H9 (cell line): ENCODE results near the gene PPIP5K1. TPM values are rescaled to one million over a fixed set of nuclear protein-coding genes. Genes with fewer than 3 reads are reported as not detected.

ENCODE experiments used
- DNase-seq: peaks from one replicate; pipeline ENCODE4 v3.0.0-alpha.2; 2017
- H2AFZ ChIP-seq: one replicate; pipeline ENCODE4 v1.6.1; 2013; ENCODE audit warnings: mild to moderate bottlenecking, low read length, control low read depth, moderate library complexity
- H2AK5ac ChIP-seq: 2 replicates; pipeline ENCODE4 v1.6.1; 2013; ENCODE audit warnings: low read length, control low read depth, mixed read lengths; ENCODE audit not compliant: insufficient read length
- H2BK120ac ChIP-seq: one replicate; pipeline ENCODE4 v1.6.1; 2013; ENCODE audit warnings: low read depth, mild to moderate bottlenecking, low read length, control low read depth, inconsistent platforms; ENCODE audit not compliant: poor library complexity, severe bottlenecking
- H2BK12ac ChIP-seq: 2 replicates; pipeline ENCODE4 v1.6.1; 2013; ENCODE audit warnings: low read length, control low read depth, mixed read lengths, low read depth; ENCODE audit not compliant: insufficient read length
- H2BK15ac ChIP-seq: 2 replicates; pipeline ENCODE4 v1.6.1; 2013; ENCODE audit warnings: low read depth, low read length, control low read depth
- H2BK20ac ChIP-seq: one replicate; pipeline ENCODE4 v1.6.1; 2013; ENCODE audit warnings: low read depth, mild to moderate bottlenecking, low read length, control low read depth, inconsistent platforms; ENCODE audit not compliant: poor library complexity, severe bottlenecking
- H2BK5ac ChIP-seq: 2 replicates; pipeline ENCODE4 v1.6.1; 2013; ENCODE audit warnings: low read length, control low read depth, mixed read lengths; ENCODE audit not compliant: insufficient read length
- H3K14ac ChIP-seq: 2 replicates; pipeline ENCODE4 v1.6.1; 2013; ENCODE audit warnings: low read length, control low read depth; ENCODE audit not compliant: insufficient read depth
- H3K18ac ChIP-seq: 2 replicates; pipeline ENCODE4 v1.6.1; 2013; ENCODE audit warnings: low read depth, mild to moderate bottlenecking, mixed read lengths, low read length, control low read depth; ENCODE audit not compliant: insufficient read length
- H3K23ac ChIP-seq: 2 replicates; pipeline ENCODE4 v1.6.1; 2013; ENCODE audit warnings: low read length, control low read depth, mixed read lengths, low read depth; ENCODE audit not compliant: insufficient read length
- H3K23me2 ChIP-seq: 2 replicates; pipeline ENCODE4 v1.6.1; 2013; ENCODE audit warnings: low read depth, mild to moderate bottlenecking, mixed read lengths, low read length, control low read depth; ENCODE audit not compliant: insufficient read length, poor library complexity, severe bottlenecking
- H3K27ac ChIP-seq: 2 replicates; pipeline ENCODE4 v1.5.1; 2013; ENCODE audit warnings: low read length, control low read depth, mixed read lengths, low read depth; ENCODE audit not compliant: insufficient read length
- H3K27me3 ChIP-seq: 2 replicates; pipeline ENCODE4 v1.6.1; 2013; ENCODE audit warnings: low read length, control low read depth, inconsistent platforms; ENCODE audit not compliant: insufficient read depth
- H3K4ac ChIP-seq: 2 replicates; pipeline ENCODE4 v1.6.1; 2013; ENCODE audit warnings: low read depth, mild to moderate bottlenecking, control low read depth, inconsistent platforms, low read length, moderate library complexity
- H3K4me1 ChIP-seq: 2 replicates; pipeline ENCODE4 v1.6.1; 2013; ENCODE audit warnings: low read length, control low read depth, inconsistent platforms; ENCODE audit not compliant: insufficient read depth
- H3K4me2 ChIP-seq: 2 replicates; pipeline ENCODE4 v1.6.1; 2013; ENCODE audit warnings: low read length, control low read depth, mixed read lengths; ENCODE audit not compliant: insufficient read length, insufficient read depth
- H3K56ac ChIP-seq: 2 replicates; pipeline ENCODE4 v1.6.1; 2013; ENCODE audit warnings: low read depth, mild to moderate bottlenecking, mixed read lengths, low read length, control low read depth; ENCODE audit not compliant: insufficient read length
- H3K79me1 ChIP-seq: 2 replicates; pipeline ENCODE4 v1.6.1; 2013; ENCODE audit warnings: low read depth, mild to moderate bottlenecking, moderate library complexity, low read length, control low read depth, inconsistent platforms; ENCODE audit not compliant: insufficient read depth, poor library complexity, severe bottlenecking
- H3K79me2 ChIP-seq: 2 replicates; pipeline ENCODE4 v1.6.1; 2013; ENCODE audit warnings: low read length, control low read depth, inconsistent platforms; ENCODE audit not compliant: insufficient read depth
- H3K9ac ChIP-seq: 2 replicates; pipeline ENCODE4 v1.6.1; 2013; ENCODE audit warnings: low read length, control low read depth, mixed read lengths; ENCODE audit not compliant: insufficient read length; ENCODE audit errors: extremely low read depth
- H3K9me3 ChIP-seq: one replicate; pipeline ENCODE4 v1.6.1; 2013; ENCODE audit warnings: low read depth, low read length, inconsistent platforms; ENCODE audit not compliant: control insufficient read depth
- H3T11ph ChIP-seq: one replicate; pipeline ENCODE4 v1.6.1; 2013; ENCODE audit warnings: mild to moderate bottlenecking, low read length, control low read depth, inconsistent platforms
- H4K20me1 ChIP-seq: one replicate; pipeline ENCODE4 v1.6.1; 2013; ENCODE audit not compliant: control insufficient read depth, insufficient read length, insufficient read depth
- H4K5ac ChIP-seq: 2 replicates; pipeline ENCODE4 v1.6.1; 2013; ENCODE audit warnings: low read depth, mild to moderate bottlenecking, mixed read lengths, low read length, control low read depth; ENCODE audit not compliant: insufficient read length
- H4K8ac ChIP-seq: replicated peaks from 2 replicates; pipeline ENCODE4 v1.6.1; 2013; ENCODE audit warnings: low read length, control low read depth, mixed read lengths, low read depth; ENCODE audit not compliant: insufficient read length
- H4K91ac ChIP-seq: 2 replicates; pipeline ENCODE4 v1.6.1; 2013; ENCODE audit warnings: low read depth, mild to moderate bottlenecking, moderate library complexity, mixed read lengths, low read length, control low read depth; ENCODE audit not compliant: insufficient read length
- H3K27ac Mint-ChIP-seq, 3 experiments: 2 replicates in 2 of 3; 3 replicates in 1 of 3; pipeline ENCODE4 v1.8.0; 2020 to 2021; ENCODE audit warnings: mixed read lengths in 3 of 3, mild to moderate bottlenecking in 1 of 3, moderate library complexity in 1 of 3
- H3K27me3 Mint-ChIP-seq: 2 replicates; pipeline ENCODE4 v1.8.0; 2021; ENCODE audit warnings: low read depth, mild to moderate bottlenecking, moderate library complexity, mixed read lengths
- H3K36me3 Mint-ChIP-seq, 3 experiments: 2 replicates in 2 of 3; 3 replicates in 1 of 3; pipeline ENCODE4 v1.8.0; 2020 to 2021; ENCODE audit warnings: low read depth in 3 of 3, mixed read lengths in 3 of 3; ENCODE audit not compliant: insufficient read depth in 1 of 3
- H3K4me1 Mint-ChIP-seq, 2 experiments: 2 replicates each; pipeline ENCODE4 v1.8.0; 2020; ENCODE audit warnings: mixed read lengths in 2 of 2
- H3K4me3 Mint-ChIP-seq, 2 experiments: 2 replicates in 1 of 2; 3 replicates in 1 of 2; pipeline ENCODE4 v1.8.0; 2020 to 2021; ENCODE audit warnings: mild to moderate bottlenecking in 2 of 2, mixed read lengths in 2 of 2, moderate library complexity in 1 of 2
- H3K9me3 Mint-ChIP-seq, 2 experiments: 2 replicates in 1 of 2; 3 replicates in 1 of 2; pipeline ENCODE4 v1.8.0; 2020; ENCODE audit warnings: mild to moderate bottlenecking in 2 of 2, mixed read lengths in 2 of 2, moderate library complexity in 1 of 2
- CTCF ChIP-seq: fragments of 200-600 bp; sonication (generic); conservative IDR thresholded peaks from 3 replicates; pipeline ENCODE4 v1.8.0; 2021; ENCODE audit warnings: antibody characterized with exemption, mild to moderate bottlenecking
- total RNA-seq: library from RNA; stranded (reverse); gene quantifications from 2 replicates; pipeline ENCODE4 v1.2.1, GENCODE V29; 2021

Gene PPIP5K1
- total RNA-seq, 1 experiment from 2014 or later: 28.5 TPM

GRCh38 chr15:43544266-43544665, 45.7 kb downstream of the PPIP5K1 start:
- H3K4me1 ChIP-seq: no peaks in the 10 kb centered on the region
- no peak overlapping the region for H3K56ac ChIP-seq
- no peak overlapping the region for H3K4ac ChIP-seq
- H3K27ac ChIP-seq: no peak overlapping the region
- no peaks in the 10 kb centered on the region for H3K9me3 ChIP-seq
- no peak overlapping the region for H3K27ac Mint-ChIP-seq
- no peak overlapping the region for H3K4me2 ChIP-seq
- no peaks in the 10 kb centered on the region for H3K4me1 Mint-ChIP-seq
- peaks cover 0 to 8% of the 10 kb centered on the region in 2 experiments; a peak in 3 of 5 replicates for H3K9me3 Mint-ChIP-seq
- no peak overlapping the region for H2BK15ac ChIP-seq
- no peak overlapping the region for H4K8ac ChIP-seq
- no peak overlapping the region for H2BK20ac ChIP-seq
- H2BK12ac ChIP-seq: no peak overlapping the region
- no peaks in the 10 kb centered on the region for H3K79me2 ChIP-seq
- H4K20me1 ChIP-seq: no peaks in the 10 kb centered on the region
- H4K5ac ChIP-seq: no peak overlapping the region
- H3K18ac ChIP-seq: no peak overlapping the region
- H2BK5ac ChIP-seq: no peak overlapping the region
- H3K23me2 ChIP-seq: no peaks in the 10 kb centered on the region
- H3K27me3 Mint-ChIP-seq: no peaks in the 10 kb centered on the region
- H3T11ph ChIP-seq: no peak overlapping the region
- no peak overlapping the region for H2AFZ ChIP-seq
- no peak overlapping the region for H4K91ac ChIP-seq
- H3K4me3 Mint-ChIP-seq: no peak overlapping the region
- H2AK5ac ChIP-seq: no peak overlapping the region
- peaks cover 3 to 6% (median 4%) of the 10 kb centered on the region in 3 experiments; a peak in 4 of 7 replicates for H3K36me3 Mint-ChIP-seq
- no peaks in the 10 kb centered on the region; the same call in 1 of the 2 replicates for H3K27me3 ChIP-seq
- DNase-seq: no peak
- TF ChIP-seq CTCF: no peak
- no peaks in the 10 kb centered on the region for H3K79me1 ChIP-seq
- no peak overlapping the region for H3K23ac ChIP-seq
- no peak overlapping the region for H2BK120ac ChIP-seq
- H3K9ac ChIP-seq: no peak overlapping the region
- H3K14ac ChIP-seq: no peak overlapping the region
